Endothelial cell of umbilical vein (primary cell): ENCODE data around the gene SLC35F5. TPM values are rescaled to one million over a fixed set of nuclear protein-coding genes. Genes with fewer than 3 reads are reported as not detected.

ENCODE experiments used
- Bru-seq: library from RNA; stranded (reverse); fragments of 400-500 nt; gene quantifications from one replicate; lab custom pipeline; 2021; lab: Mats Ljungman, UMichigan
- BruChase-seq, 2 experiments: library from RNA; stranded (reverse); fragments of 400-500 nt; gene quantifications; one replicate each; lab custom pipeline; 2021; lab: Mats Ljungman, UMichigan
- BruUV-seq: library from RNA; stranded (reverse); fragments of 400-500 nt; replicated peaks from 2 replicates; lab custom pipeline; 2021; lab: Mats Ljungman, UMichigan
- CTCF ChIA-PET: fragments of 300-600, 350-600 bp; sonication (Branson Sonifier 250); formaldehyde crosslinking; loops from one replicate; lab custom pipeline; 2021; ENCODE audit warnings: antibody characterized with exemption, inconsistent platforms; lab: Charles Lee
- POLR2A ChIA-PET: fragments of 300-600, 350-600 bp; sonication (Branson Sonifier 250); formaldehyde crosslinking; loops from one replicate; lab custom pipeline; 2021; ENCODE audit warnings: antibody characterized with exemption, inconsistent platforms; lab: Charles Lee
- DNase-seq: peaks from one replicate; pipeline ENCODE4 v3.0.0-alpha.2; 2011; ENCODE audit warnings: low read depth, low spot score
- FAIRE-seq: peaks from 2 replicates; lab custom pipeline; 2011; peaks lifted over from hg19 to GRCh38; lab: Jason Lieb, UNC
- H2AFZ ChIP-seq: 2 replicates; pipeline ENCODE4 v1.6.0; 2012; ENCODE audit warnings: low read depth, low read length, control low read depth, inconsistent platforms
- H3K27ac ChIP-seq: 2 replicates; pipeline ENCODE4 v1.5.1; 2011; ENCODE audit warnings: low read depth, mild to moderate bottlenecking, control low read depth, low read length, moderate library complexity; ENCODE audit not compliant: insufficient read depth
- H3K27me3 ChIP-seq, 2 experiments: 2 replicates each; pipeline versions ENCODE4 v1.6.0 to v1.6.1; 2011; ENCODE audit warnings: low read length in 2 of 2, mixed read lengths in 1 of 2; ENCODE audit not compliant: control insufficient read depth in 2 of 2, insufficient read depth in 2 of 2
- H3K36me3 ChIP-seq, 2 experiments: 2 replicates in 1 of 2; 3 replicates in 1 of 2; pipeline ENCODE4 v1.5.1; 2011; ENCODE audit warnings: low read length in 2 of 2, mild to moderate bottlenecking in 1 of 2, moderate library complexity in 1 of 2; ENCODE audit not compliant: control insufficient read depth in 2 of 2, insufficient read depth in 2 of 2; ENCODE audit errors: extremely low read depth in 1 of 2
- H3K4me1 ChIP-seq: 3 replicates; pipeline ENCODE4 v1.5.1; 2011; ENCODE audit warnings: mild to moderate bottlenecking, low read length; ENCODE audit not compliant: control insufficient read depth, insufficient read depth; ENCODE audit errors: extremely low read depth
- H3K4me2 ChIP-seq: 2 replicates; pipeline ENCODE4 v1.6.1; 2011; ENCODE audit warnings: low read length, control low read depth, mixed read lengths; ENCODE audit not compliant: insufficient read depth
- H3K4me3 ChIP-seq, 3 experiments: fragments of 200-600 bp in 1 of 3; sonication (generic), shearing (Covaris generic) in 1 of 3; replicated peaks in 1 of 3; 2 replicates each; pipeline ENCODE4 v1.5.1; 2011 to 2016; ENCODE audit warnings: control low read depth in 3 of 3, low read length in 3 of 3, mild to moderate bottlenecking in 2 of 3, inconsistent platforms in 1 of 3, low read depth in 1 of 3, moderate library complexity in 1 of 3; ENCODE audit not compliant: insufficient read depth in 1 of 3
- H3K79me2 ChIP-seq: 2 replicates; pipeline ENCODE4 v1.6.0; 2012; ENCODE audit warnings: low read length, inconsistent platforms; ENCODE audit not compliant: control insufficient read depth, insufficient read depth
- H3K9ac ChIP-seq: replicated peaks from 2 replicates; pipeline ENCODE3; 2011; ENCODE audit warnings: low read length, control low read depth; ENCODE audit not compliant: insufficient read depth; ENCODE audit errors: extremely low read depth
- H3K9me1 ChIP-seq: replicated peaks from 3 replicates; pipeline ENCODE4 v1.6.0; 2011; ENCODE audit warnings: mild to moderate bottlenecking, low read length; ENCODE audit not compliant: control insufficient read depth, insufficient read depth; ENCODE audit errors: extremely low read depth
- H3K9me3 ChIP-seq: replicated peaks from 2 replicates; pipeline ENCODE4 v1.5.1; 2012; ENCODE audit warnings: low read length, inconsistent platforms; ENCODE audit not compliant: control insufficient read depth, insufficient read depth
- H4K20me1 ChIP-seq: replicated peaks from 2 replicates; pipeline ENCODE3; 2011; ENCODE audit warnings: mild to moderate bottlenecking, low read length; ENCODE audit not compliant: control insufficient read depth, insufficient read depth; ENCODE audit errors: extremely low read depth
- CTCF ChIP-seq, 2 donors: IDR thresholded peaks; 1 replicate in 1 of 2; 2 replicates in 1 of 2; pipeline ENCODE4 v1.5.1; 2011; ENCODE audit warnings: low read length in 2 of 2, mild to moderate bottlenecking in 2 of 2, moderate library complexity in 2 of 2, control low read depth in 1 of 2, inconsistent platforms in 1 of 2, low read depth in 1 of 2; ENCODE audit not compliant: insufficient read depth in 1 of 2; ENCODE audit errors: extremely low read depth in 1 of 2
- EZH2 ChIP-seq: IDR thresholded peaks from 2 replicates; pipeline ENCODE4 v1.6.1; 2012; ENCODE audit warnings: borderline replicate concordance, low read depth, mild to moderate bottlenecking, moderate library complexity, low read length, inconsistent platforms; ENCODE audit not compliant: severe bottlenecking
- FOS ChIP-seq: IDR thresholded peaks from 2 replicates; pipeline ENCODE4 v1.6.1; 2011; ENCODE audit warnings: mild to moderate bottlenecking, low read length, moderate library complexity, borderline replicate concordance; ENCODE audit not compliant: insufficient read depth
- GATA2 ChIP-seq: IDR thresholded peaks from 2 replicates; pipeline ENCODE4 v1.7.0; 2011; ENCODE audit warnings: low read depth, mild to moderate bottlenecking, moderate library complexity, mixed read lengths, low read length; ENCODE audit not compliant: insufficient read length, insufficient read depth
- JUN ChIP-seq: IDR thresholded peaks from 2 replicates; pipeline ENCODE4 v1.6.1; 2011; ENCODE audit warnings: borderline replicate concordance, low read depth; ENCODE audit not compliant: insufficient read length, insufficient read depth
- MAX ChIP-seq: IDR thresholded peaks from 2 replicates; pipeline ENCODE4 v1.6.1; 2011; ENCODE audit not compliant: insufficient read depth, insufficient read length
- MYC ChIP-seq: IDR thresholded peaks from one replicate; pipeline ENCODE4 v1.6.1; 2011; ENCODE audit warnings: mild to moderate bottlenecking, low read depth, low read length
- POLR2A ChIP-seq: IDR thresholded peaks from 2 replicates; pipeline ENCODE4 v1.6.1; 2012; ENCODE audit warnings: low read depth, mild to moderate bottlenecking, control low read depth, low read length
- POLR2AphosphoS5 ChIP-seq: IDR thresholded peaks from 2 replicates; pipeline ENCODE4 v1.6.1; 2012; ENCODE audit warnings: low read depth, mild to moderate bottlenecking, control low read depth, low read length, moderate library complexity; ENCODE audit not compliant: insufficient read depth
- dilution Hi-C: fragments of 300-500 bp; cut with MboI; formaldehyde crosslinking; loops from one replicate; pipeline ENCODE4 v1.15.0; 2019; ENCODE audit warnings: low sequenced_read_pairs; ENCODE audit not compliant: extremely low pct_ligation_motif_present
- intact Hi-C: fragments of 100-400 bp; cut with micrococcal nuclease; formaldehyde crosslinking; loops from one replicate; pipeline ENCODE4 v1.10.0; 2022
- long read RNA-seq: library from polyadenylated mRNA; stranded (forward); transcript quantifications from one replicate; pipeline ENCODE4 v2.0.0, GENCODE V29; 2021
- polyA minus RNA-seq, 3 experiments: library from RNA; depleted of rRNA, polyadenylated mRNA; stranded (reverse); fragments of >200 nt; gene quantifications; 1 replicate in 1 of 3; 2 replicates in 2 of 3; pipeline ENCODE4 v1.2.3, GENCODE V29; 2011
- polyA plus RNA-seq, 4 experiments: library from polyadenylated mRNA; depleted of rRNA in 3 of 4; stranded (reverse) in 3 of 4; unstranded in 1 of 4; fragments of >200 nt; gene quantifications; 2 replicates each; pipeline versions ENCODE4 v1.2.1 to v1.2.3, GENCODE V29; 2011 to 2012; ENCODE audit warnings: missing spikeins in 1 of 4
- total RNA-seq: library from RNA; stranded (reverse); gene quantifications from 2 replicates; pipeline ENCODE4 v1.2.3, GENCODE V29; 2021

SLC35F5 gene, protein sequence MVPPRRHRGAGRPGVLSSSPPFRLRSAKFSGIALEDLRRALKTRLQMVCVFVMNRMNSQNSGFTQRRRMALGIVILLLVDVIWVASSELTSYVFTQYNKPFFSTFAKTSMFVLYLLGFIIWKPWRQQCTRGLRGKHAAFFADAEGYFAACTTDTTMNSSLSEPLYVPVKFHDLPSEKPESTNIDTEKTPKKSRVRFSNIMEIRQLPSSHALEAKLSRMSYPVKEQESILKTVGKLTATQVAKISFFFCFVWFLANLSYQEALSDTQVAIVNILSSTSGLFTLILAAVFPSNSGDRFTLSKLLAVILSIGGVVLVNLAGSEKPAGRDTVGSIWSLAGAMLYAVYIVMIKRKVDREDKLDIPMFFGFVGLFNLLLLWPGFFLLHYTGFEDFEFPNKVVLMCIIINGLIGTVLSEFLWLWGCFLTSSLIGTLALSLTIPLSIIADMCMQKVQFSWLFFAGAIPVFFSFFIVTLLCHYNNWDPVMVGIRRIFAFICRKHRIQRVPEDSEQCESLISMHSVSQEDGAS
- 46.6 and 51.1 TPM in 2 replicates for total RNA-seq
- 18.3 and 22.4 TPM in 2 replicates for polyA plus RNA-seq
- 18.3 and 19.0 TPM in 2 replicates for polyA plus RNA-seq (2011; cell fraction: cytosol; rRNA removed)
- polyA plus RNA-seq (2011; cell fraction: nucleus; rRNA removed): 25.2 and 26.3 TPM in 2 replicates
- polyA plus RNA-seq (2012): 23.6 and 33.6 TPM in 2 replicates
- polyA minus RNA-seq: 60.1 and 70.3 TPM in 2 replicates
- 38.3 TPM for polyA minus RNA-seq (2011; cell fraction: cytosol; rRNA and poly(A)+ RNA removed)
- 65.6 and 97.3 TPM in 2 replicates for polyA minus RNA-seq (2011; cell fraction: nucleus; rRNA and poly(A)+ RNA removed)
- Bru-seq, nascent RNA: percentile 86 among the genes with signal in this experiment
- percentile 88 among the genes with signal in this experiment for BruChase-seq, experiment 1, labeled RNA remaining after a 6-hour chase
- BruChase-seq, experiment 2, labeled RNA remaining after a 2-hour chase: percentile 98 among the genes with signal in this experiment
- long read RNA-seq, full-length matches to known transcripts: 36 of 66 reads
- long read RNA-seq, partial matches to known transcripts: 11 of 66 reads
- long read RNA-seq, other reads (novel, unspliced or antisense): 19 of 66 reads

GRCh38 chr2:113756355-113757137 lies at the start of gene SLC35F5:
SLC35F5 (minus strand) TSS chr2:113756642; CDS start chr2:113756409, 233 bp downstream.
- peak; percentile 92 for DNase-seq
- H3K36me3 ChIP-seq: peaks cover 0 to 4% of the 10 kb centered on the region in 2 experiments
- BruUV-seq: no TSS peak
- peak within 1 kb of the TSS; percentile 88 for H3K9ac ChIP-seq
- ChIA-PET POLR2A (interaction anchor here (0.5 to 1.4 kb wide), 4 partner anchors 15 to 138 kb away, joined by 3 to 9 read pairs (median 4); partner anchors contain the start of gene ACTR3), CTCF (interaction anchor here (0.9 to 1.8 kb wide), 10 partner anchors 13 to 153 kb away, joined by 3 to 10 read pairs (median 3); partner anchors contain the start of gene ACTR3)
- H4K20me1 ChIP-seq: no peaks in the 10 kb centered on the region
- FAIRE-seq: peak; percentile 64
- H3K27me3 ChIP-seq: no peaks in the 10 kb centered on the region
- TF ChIP-seq MAX (no peak), POLR2A (peak; percentile 92), POLR2AphosphoS5 (peak; percentile 97), MYC (no peak), EZH2 (no peak), CTCF (IDR thresholded peaks at IDR 0.05; ENCODE audit: extremely low read depth in 1 of 2, insufficient read depth in 1 of 2, low read depth in 1 of 2, low read length in 2 of 2) (no peak), JUN (peak; percentile 2), GATA2 (no peak), FOS (no peak)
- H3K9me1 ChIP-seq: no peaks in the 10 kb centered on the region
- no peaks in the 10 kb centered on the region for H3K9me3 ChIP-seq
- peaks cover 25% of the 10 kb centered on the region for H3K79me2 ChIP-seq
- H3K4me1 ChIP-seq: peaks cover 30% of the 10 kb centered on the region
- peak within 1 kb of the TSS; percentile 95 for H2AFZ ChIP-seq
- intact Hi-C loops (loop anchor here (1.0 to 5.0 kb wide), 5 partner anchors 62 to 211 kb away; no protein-coding TSS in a partner anchor), dilution Hi-C loops (no loop called here)
- H3K4me2 ChIP-seq: peak within 1 kb of the TSS; percentile 91
- H3K4me3 ChIP-seq: peak within 1 kb of the TSS; percentile 91 to 97 (median 96)
- peak within 1 kb of the TSS; percentile 75 for H3K27ac ChIP-seq
